T-helper 2 cell treated with Interferon-gamma antibody and Interleukin-4, amounts not matched to agents 5 μg/mL and 100 μg/mL, for 36 hours (primary cell): ENCODE data around the gene AHNAK2.

ENCODE experiments used
- DNase-seq: peaks from one replicate; pipeline ENCODE4 v3.0.0; 2021; ENCODE audit warnings: low spot score
- H3K27ac Mint-ChIP-seq: one replicate; pipeline ENCODE4 v1.8.0; 2021; ENCODE audit warnings: mild to moderate bottlenecking, mixed read lengths
- H3K27me3 Mint-ChIP-seq: one replicate; pipeline ENCODE4 v1.8.0; 2021; ENCODE audit warnings: low read depth, mixed read lengths
- H3K36me3 Mint-ChIP-seq: one replicate; pipeline ENCODE4 v1.8.0; 2021; ENCODE audit warnings: low read depth, mixed read lengths
- H3K4me1 Mint-ChIP-seq: one replicate; pipeline ENCODE4 v1.8.0; 2021; ENCODE audit warnings: low read depth, mixed read lengths
- H3K4me3 Mint-ChIP-seq: one replicate; pipeline ENCODE4 v1.8.0; 2022; ENCODE audit warnings: mild to moderate bottlenecking, moderate library complexity, mixed read lengths
- H3K9me3 Mint-ChIP-seq: one replicate; pipeline ENCODE4 v1.8.0; 2021; ENCODE audit warnings: mixed read lengths

Gene AHNAK2

DNA sequence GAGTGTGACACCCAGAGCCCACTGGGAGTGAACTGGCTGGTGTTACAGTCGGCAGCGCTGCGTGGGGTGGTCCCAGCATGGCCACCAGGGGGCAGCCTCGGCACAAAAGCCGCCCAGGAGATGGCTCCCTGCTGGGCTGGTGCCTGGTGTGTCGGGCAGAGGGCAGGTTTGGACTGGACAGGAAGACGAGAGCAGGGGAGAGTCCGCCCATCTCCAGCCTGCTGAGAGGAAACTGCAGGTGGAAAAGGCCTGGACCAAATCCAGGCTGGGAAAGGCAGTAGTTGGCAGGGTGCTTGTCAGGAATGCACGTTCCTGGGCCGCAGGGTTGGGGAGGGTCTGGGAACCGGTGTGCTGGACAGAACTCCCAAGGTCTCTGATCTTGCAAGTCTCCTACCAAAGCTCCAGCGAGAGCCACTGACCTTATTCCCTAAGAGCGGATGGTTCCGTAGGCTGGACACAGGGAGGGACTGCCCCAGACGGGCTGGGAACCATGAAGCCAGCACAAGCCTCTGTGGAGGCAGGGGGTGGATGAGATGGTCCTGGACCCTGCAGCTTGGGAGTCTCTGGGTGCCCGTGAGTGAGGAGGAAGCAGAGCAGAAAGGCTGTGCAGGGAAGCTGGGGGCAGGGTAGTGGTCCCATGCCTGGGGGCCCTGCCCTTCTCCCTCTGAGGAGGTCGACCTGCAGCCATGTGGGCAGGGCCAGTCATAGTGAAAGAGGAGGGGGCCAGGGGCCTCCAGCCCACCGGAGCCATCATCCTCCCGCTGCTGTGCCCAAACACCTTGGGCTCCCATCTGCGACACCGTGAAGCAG, 1.8 kb downstream of the AHNAK2 start:
- Mint-ChIP-seq H3K27me3 (peaks cover 24% of the 10 kb centered on the region), H3K27ac (no peak overlapping the region), H3K36me3 (no peaks in the 10 kb centered on the region), H3K4me1 (peaks cover 3% of the 10 kb centered on the region), H3K9me3 (no peaks in the 10 kb centered on the region), H3K4me3 (peak overlapping the region; percentile 37)
- DNase-seq: peak; percentile 78

DNA sequence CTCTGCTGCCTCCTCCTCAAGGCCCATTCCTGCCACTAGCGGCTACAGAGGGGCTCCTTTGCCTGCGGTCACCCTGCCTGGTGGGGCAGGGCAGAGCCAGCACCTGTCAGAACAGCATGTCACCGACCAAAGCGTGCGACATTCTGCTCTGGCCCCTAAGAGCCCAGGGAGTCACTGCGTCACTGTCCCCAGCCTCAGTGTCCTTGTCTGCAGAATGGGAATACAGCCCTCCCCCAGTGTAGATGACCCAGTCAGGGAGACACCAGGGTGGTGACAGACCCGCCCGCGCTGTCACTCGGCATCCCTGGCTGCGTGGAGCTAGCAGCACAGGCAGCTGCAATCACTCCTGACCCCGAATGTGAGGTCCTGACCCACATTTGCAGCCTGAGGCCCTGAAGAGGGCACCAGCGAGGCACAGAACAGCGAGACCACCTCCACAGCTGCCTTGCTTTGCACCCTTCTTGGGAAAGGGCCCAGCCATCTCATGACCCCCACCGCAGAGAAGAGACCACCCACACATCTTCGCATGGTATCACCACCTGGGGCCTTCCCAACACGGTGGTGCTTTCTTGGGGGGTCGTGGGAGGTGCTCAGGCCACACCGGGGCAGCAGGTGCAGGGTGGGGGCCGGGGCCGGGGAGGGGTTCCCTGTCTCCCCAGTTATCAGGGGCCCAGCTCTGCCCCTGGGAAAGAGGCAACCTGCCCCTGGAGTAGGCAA, 2.5 kb downstream of the AHNAK2 start:
- Mint-ChIP-seq H3K36me3 (no peaks in the 10 kb centered on the region), H3K27me3 (peaks cover 24% of the 10 kb centered on the region), H3K4me3 (no peak overlapping the region), H3K9me3 (no peaks in the 10 kb centered on the region), H3K4me1 (peaks cover 3% of the 10 kb centered on the region), H3K27ac (no peak overlapping the region)
- no peak for DNase-seq

DNA sequence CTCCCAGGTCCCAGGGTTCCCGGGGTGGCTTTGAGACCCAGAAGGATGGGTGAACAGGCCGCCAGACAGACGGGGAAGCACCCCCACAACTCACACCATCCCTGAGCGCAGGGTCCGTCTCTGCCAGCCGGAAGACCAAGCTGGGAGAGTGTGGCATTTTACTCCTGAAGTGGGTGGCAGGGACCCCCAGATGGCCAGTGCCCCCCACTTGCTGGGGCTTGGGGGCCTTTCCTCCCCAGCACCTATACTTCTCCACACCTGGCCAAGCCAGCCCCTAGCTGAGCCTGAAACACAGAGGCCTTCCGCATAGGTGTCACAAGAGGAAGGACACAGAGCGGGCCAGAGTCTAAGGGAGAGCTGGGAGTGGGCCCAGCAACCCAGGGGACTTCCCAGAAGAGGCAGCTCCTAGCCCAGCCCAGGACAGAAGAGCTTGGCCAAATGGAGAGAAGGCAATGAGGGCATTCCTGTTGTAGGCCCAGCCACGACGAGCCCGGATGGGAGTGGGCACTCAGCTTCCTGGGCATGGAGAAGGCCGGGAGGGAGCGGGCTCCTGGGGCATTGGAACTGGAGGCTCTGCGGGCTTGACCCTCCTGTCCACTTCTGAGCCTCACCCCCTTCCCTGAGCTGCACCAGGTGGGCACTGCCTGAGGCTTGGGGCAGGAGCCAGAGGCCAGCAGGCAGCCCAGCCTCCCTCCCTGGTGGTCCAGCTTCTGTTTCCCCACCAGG, 3.3 kb downstream of the AHNAK2 start:
- peaks cover 23% of the 10 kb centered on the region for H3K27me3 Mint-ChIP-seq
- H3K36me3 Mint-ChIP-seq: no peaks in the 10 kb centered on the region
- peaks cover 3% of the 10 kb centered on the region for H3K4me1 Mint-ChIP-seq
- no peak overlapping the region for H3K4me3 Mint-ChIP-seq
- DNase-seq: no peak
- no peak overlapping the region for H3K27ac Mint-ChIP-seq
- no peaks in the 10 kb centered on the region for H3K9me3 Mint-ChIP-seq

DNA sequence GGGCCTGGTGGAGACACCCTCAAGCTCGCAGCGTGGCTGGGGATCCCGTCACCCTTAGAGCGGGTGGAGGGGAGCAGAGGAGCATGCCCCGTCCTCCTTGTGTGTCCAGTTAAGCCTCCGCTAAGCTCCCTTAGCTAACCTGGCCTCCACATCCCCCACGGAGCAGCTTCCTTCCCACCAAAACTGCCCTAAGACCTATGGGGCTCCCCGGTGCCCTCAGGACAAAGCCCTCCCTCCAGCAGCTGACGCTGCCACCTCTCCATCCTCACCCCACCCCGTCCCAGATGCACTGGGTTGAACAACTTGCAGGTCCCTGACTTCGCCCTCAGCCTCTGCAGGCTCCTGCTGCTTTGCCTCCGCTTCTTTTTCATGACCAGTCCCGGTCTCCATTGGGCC, 4.0 kb downstream of the AHNAK2 start:
- no peak overlapping the region for H3K27ac Mint-ChIP-seq
- H3K9me3 Mint-ChIP-seq: no peaks in the 10 kb centered on the region
- no peak for DNase-seq
- H3K4me3 Mint-ChIP-seq: no peak overlapping the region
- peaks cover 18% of the 10 kb centered on the region for H3K27me3 Mint-ChIP-seq
- peaks cover 3% of the 10 kb centered on the region for H3K4me1 Mint-ChIP-seq
- H3K36me3 Mint-ChIP-seq: no peaks in the 10 kb centered on the region

DNA sequence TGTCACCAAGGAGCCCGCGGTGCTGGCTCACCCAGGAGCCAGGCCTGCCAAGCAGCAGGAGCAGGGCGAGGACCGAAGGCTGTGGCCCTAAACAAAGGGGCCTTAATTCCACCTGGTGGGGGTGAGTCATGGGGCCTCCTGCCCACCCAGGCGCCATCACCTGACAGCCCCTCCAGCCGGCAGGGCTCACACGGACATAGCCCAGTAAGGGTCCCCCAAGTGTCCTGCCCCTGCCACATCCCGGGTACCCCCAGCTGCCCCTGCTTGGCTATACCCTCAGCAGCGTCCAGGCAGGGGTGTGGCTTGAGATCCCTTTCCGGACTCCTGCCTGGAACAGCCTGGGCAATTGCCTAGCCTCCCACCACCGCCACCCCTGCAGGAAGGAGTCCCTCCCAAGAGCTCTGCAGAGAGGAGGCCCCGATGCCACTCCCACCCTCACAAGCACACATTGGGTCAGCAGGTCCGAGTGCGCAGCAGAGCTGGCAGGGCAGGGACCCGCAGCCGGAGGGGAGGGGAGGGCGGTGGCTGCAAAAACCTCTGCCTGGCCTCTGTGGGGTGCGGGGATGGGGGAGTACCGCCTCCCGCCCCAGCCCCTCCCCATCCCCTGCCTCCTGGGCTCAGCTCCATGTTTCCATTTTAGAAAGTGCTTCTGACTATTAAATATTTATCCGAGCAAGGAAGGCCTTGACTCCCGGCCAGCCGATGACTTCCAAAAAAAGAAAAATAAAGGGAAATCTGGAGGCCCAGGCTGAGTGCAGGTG, 4.6 kb downstream of the AHNAK2 start:
- H3K36me3 Mint-ChIP-seq: no peaks in the 10 kb centered on the region
- H3K27me3 Mint-ChIP-seq: peaks cover 16% of the 10 kb centered on the region
- H3K4me3 Mint-ChIP-seq: no peak overlapping the region
- H3K4me1 Mint-ChIP-seq: peaks cover 3% of the 10 kb centered on the region
- DNase-seq: no peak
- H3K27ac Mint-ChIP-seq: no peak overlapping the region
- H3K9me3 Mint-ChIP-seq: no peaks in the 10 kb centered on the region

DNA sequence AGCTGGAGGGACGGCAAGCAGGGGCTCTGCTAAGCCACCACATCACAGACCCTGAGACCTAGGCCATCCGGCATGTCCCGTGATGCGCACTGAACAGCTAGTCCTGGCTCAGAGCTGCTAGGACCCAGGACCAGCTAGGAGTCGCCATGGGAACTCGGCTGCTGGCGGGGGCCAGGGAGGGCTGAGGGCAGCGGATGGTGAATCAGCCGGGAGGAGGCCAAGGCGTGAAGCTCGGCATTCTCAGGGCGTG, 5.1 kb downstream of the AHNAK2 start:
- no peak for DNase-seq
- peaks cover 15% of the 10 kb centered on the region for H3K27me3 Mint-ChIP-seq
- H3K4me1 Mint-ChIP-seq: peaks cover 3% of the 10 kb centered on the region
- H3K9me3 Mint-ChIP-seq: no peaks in the 10 kb centered on the region
- no peak overlapping the region for H3K4me3 Mint-ChIP-seq
- H3K36me3 Mint-ChIP-seq: no peaks in the 10 kb centered on the region
- no peak overlapping the region for H3K27ac Mint-ChIP-seq

DNA sequence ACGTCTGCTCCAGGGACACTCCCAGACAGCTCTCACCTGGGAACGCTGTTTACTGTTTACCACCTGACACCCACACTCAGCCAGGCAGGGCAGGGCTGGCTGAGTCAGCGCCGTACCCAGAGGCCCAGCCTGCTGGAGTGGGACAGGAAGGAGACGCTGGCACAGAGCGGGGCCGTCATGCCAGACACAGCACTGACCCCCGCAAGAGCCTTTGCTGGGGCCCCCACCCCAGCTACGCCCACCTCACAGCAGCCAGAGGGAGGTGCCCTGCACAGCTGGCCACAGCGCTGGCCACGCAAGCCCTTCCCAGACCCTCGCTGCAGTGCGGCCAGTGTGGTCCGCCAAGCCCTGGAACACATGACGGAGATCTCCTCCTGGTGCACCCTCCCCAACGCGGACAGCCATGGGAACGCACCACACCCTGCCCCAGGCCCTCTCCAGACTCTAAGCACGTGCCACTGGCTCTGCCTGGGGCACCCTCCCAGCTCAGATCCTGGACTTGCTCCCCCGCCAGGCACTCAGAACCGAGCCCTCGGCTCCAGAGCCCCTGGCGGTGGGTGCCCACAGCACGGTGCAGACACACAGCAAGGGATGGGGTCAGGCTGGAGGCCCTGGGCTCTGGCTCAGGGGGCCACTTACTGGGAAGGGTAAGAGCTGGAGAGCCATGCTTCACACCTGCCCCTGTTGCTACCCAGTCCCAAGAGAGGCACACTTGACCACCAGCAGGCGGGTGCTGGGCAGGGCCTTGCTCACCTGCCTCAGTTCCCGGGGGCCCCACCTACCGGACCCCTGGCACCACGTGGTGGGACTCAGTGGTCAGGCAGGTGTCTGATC, 5.7 kb downstream of the AHNAK2 start:
- Mint-ChIP-seq H3K4me3 (no peak overlapping the region), H3K9me3 (no peaks in the 10 kb centered on the region), H3K4me1 (peaks cover 3% of the 10 kb centered on the region), H3K27ac (no peak overlapping the region), H3K27me3 (peaks cover 15% of the 10 kb centered on the region), H3K36me3 (no peaks in the 10 kb centered on the region)
- no peak for DNase-seq

DNA sequence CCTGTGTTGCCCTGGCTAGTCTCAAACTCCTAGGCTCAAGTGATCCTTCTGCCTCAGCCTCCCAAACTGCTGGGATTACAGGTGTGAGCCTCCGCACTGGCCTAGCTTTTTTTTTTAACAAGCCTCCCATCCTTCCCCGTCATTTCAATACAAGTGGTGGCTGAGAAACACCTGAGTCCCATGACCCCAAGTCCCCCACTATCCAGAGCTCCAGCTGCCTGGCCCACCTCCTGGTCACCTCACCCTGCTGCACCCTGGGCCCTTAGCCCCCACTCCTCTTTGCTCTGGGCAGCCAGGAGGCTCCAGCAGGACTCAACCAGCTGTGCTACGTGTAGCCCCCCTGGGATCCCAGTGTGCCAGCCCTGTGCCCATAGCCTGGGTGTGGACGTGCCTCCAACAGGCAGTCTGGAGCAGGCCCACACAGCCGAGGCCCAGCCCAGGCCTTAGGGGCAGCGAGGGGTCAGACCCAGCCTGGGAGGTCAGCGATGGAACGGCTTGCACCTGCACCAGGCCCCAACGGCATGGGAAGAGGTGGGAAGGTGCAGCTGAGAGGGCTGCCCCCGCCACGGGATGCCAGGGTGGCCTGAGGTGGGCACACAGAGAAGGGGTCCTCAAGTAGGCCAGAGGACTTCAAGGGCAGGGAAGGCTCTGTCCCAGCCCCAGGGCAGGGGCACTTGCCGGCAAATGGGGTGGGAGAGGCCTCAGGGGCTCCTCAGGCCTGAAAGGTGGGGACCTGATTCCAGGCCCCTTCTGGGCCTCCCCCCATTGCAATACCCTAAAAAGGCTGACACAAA, 6.5 kb downstream of the AHNAK2 start:
- Mint-ChIP-seq H3K27ac (no peak overlapping the region), H3K4me1 (peaks cover 3% of the 10 kb centered on the region), H3K9me3 (no peaks in the 10 kb centered on the region), H3K36me3 (no peaks in the 10 kb centered on the region), H3K27me3 (peaks cover 12% of the 10 kb centered on the region), H3K4me3 (no peak overlapping the region)
- DNase-seq: no peak

DNA sequence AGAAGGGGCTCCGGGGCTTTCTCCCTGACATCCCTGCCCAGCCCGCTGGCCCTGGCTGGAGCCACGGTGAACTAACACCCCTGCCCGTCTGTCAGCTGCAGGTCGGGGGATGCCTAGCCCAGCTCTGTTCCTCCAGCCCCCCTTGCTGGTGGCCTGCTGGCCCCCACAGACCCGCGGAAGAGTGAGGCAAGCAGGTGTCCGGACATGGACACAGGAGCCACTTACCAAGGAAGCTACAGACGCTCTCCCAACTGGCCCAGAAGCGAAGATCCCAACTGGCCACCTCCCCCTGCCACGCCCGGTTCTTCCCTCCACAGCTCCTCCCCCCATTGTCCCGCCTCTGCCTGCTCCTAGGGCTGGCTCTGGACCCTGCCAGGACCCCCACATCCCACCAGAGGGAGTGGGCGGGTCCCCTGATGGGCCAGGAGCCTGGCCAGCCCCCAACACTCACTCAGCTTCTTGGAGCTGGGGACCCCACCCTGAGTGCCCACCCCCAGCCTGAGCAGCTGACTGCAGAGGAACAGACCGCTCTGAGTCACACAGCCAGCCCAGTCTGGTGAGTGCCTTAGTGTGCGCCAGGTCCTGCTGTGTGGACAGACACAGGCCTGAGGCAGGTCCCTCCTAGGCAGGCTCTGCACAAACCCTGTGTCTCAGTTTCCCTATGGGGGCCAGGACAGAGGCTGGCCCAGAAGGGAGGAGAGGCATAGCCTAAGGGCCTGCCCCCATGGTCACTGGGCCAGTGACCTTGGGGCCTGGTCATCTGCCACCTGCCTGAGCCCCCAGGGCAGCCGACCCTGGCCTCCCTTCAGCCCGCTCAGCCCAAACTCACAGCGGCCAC, 7.7 kb downstream of the AHNAK2 start:
- Mint-ChIP-seq H3K27ac (no peak overlapping the region), H3K27me3 (peaks cover 7% of the 10 kb centered on the region), H3K4me1 (no peaks in the 10 kb centered on the region), H3K4me3 (no peak overlapping the region), H3K36me3 (no peaks in the 10 kb centered on the region), H3K9me3 (no peaks in the 10 kb centered on the region)
- DNase-seq: no peak

DNA sequence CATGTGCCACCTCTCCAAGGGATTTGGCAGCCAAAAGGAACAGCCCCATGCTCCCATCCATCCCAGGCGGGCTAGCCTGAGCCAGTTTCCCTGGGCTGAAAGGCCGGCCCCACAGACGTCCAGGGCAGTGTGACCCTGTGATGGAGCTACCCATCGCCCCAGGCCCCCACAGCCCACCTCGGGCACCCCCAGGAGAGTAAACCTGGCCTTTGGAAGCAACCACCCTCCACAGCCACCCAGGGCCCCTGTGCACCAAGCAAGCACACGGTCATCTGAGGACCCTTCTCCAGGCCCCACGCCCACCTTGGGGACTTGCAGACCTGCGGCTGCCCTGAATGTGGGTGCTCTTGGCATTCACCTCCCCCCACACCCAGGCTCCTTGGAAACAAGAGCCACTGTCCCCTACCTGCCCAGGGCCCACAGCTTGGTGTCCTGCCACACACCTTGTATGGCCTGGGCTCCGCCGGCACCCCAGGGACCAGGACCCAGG, 8.4 kb downstream of the AHNAK2 start:
- H3K4me3 Mint-ChIP-seq: no peak overlapping the region

DNA sequence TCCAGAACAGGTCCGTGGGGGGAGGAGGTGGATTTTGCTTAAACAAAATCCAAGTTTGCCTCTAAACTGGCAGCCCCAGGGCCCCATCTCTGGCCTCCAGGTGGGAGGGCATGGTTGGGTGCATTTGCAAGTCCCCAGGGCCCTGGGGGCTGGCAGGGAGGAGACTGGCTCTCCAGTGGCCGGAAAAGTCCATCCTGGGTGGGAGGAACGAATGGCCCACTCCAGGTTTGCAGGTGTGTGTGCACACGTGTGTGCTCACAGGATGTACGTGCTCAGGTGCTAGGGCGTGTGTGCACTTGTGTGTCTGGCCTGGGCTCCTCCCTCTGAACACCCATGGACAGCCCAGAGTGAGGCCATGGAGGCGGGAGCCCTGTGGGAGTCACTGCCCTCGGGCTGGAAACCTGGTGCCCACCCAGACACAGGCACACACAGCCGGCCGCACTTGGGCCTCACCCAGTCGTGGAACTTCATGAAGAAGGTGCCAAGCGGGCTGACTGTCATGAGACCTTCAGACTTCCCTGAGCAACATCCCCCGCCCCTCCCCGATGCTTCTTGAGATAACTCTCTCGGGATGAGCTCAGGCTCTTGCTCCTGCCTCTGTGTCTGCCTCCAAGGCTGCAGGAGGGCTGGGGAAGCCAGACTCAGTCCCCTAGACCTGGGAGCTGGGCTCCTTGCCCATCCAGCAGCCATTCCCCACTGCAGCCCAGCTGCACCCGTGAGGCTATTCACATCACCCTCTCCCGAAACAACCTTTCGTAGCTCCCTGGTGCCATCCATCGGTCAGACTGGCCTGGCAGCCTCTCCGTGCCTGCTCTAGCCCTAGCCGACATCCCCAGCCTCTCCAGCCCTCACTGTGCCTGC, 9.4 kb downstream of the AHNAK2 start:
- no peak for DNase-seq
- Mint-ChIP-seq H3K27ac (no peak overlapping the region), H3K36me3 (no peaks in the 10 kb centered on the region), H3K4me3 (no peak overlapping the region), H3K9me3 (no peaks in the 10 kb centered on the region), H3K27me3 (peaks cover 13% of the 10 kb centered on the region), H3K4me1 (no peaks in the 10 kb centered on the region)

More for the DNA sequence above, 8.4 kb downstream of the AHNAK2 start:
- Mint-ChIP-seq H3K27ac (no peak overlapping the region), H3K36me3 (no peaks in the 10 kb centered on the region), H3K9me3 (no peaks in the 10 kb centered on the region), H3K27me3 (peaks cover 7% of the 10 kb centered on the region), H3K4me1 (no peaks in the 10 kb centered on the region)
- no peak for DNase-seq
